HG03064 (cell line): ENCODE data around the gene DDX17.

Source experiments
- ATAC-seq: cut with Tn5 transposase; IDR thresholded peaks from one replicate; pipeline ENCODE4 v1.9.1; 2021; ENCODE audit warnings: low read depth; ENCODE audit not compliant: unreplicated experiment

Gene DDX17

DNA sequence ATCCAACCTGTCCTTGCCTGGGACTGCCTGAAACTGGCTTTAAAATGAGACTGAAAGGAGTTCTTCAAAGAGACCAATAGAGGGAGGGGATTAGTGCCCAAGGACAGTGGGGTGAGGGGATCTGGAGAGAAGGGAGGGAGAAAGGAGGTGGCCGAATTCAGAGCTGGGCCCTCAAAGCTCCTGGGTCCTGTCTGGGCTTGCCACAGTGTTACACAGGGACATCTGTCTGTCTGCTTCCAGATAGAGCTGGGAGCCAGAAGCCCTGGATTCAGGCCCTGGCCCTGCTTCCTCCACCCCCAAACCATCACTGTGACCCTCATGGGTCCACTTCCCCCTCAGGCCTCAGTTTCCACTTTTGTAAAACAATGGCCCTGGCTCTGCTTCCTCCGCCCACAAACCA is 54.7 kb downstream of the DDX17 start:
- ATAC-seq: no peak

- ATAC-seq: no peak
Observed at GRCh38 chr22:38450234-38450797, 55.8 kb downstream of the DDX17 start.

- ATAC-seq: no peak
Observed at GRCh38 chr22:38449776-38450175, 56.3 kb downstream of the DDX17 start.

GRCh38 chr22:38448945-38449745 is 57.0 kb downstream of the DDX17 start:
- no peak for ATAC-seq

GRCh38 chr22:38446018-38446601 is 60.0 kb downstream of the DDX17 start:
- ATAC-seq: no peak

DNA sequence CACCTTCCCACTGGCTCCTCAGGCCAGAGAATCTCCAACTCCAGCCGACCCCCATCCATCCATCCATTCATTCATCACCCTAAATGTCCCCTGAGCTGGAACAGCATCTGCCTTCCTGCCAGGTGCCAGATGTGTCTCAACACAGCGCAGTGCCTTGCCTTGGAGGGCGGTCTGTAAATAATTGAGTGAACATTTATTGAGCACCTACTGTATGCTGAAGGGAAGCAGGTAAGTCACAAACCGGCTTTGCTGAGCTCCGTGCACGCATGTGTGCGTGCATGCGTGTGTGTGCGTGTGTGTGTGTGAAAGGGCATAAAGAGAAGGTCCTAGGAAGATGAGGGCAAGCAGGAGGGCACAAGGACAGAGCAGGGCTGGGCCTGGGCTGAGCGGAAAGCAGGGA is 61.3 kb downstream of the DDX17 start:
- ATAC-seq: no peak

- no peak for ATAC-seq
Observed at GRCh38 chr22:38443628-38444521, 62.2 kb downstream of the DDX17 start.

- no peak for ATAC-seq
Observed at GRCh38 chr22:38442967-38443627, 63.0 kb downstream of the DDX17 start.

- no peak for ATAC-seq
Observed at GRCh38 chr22:38441620-38442287, 64.4 kb downstream of the DDX17 start.

DNA sequence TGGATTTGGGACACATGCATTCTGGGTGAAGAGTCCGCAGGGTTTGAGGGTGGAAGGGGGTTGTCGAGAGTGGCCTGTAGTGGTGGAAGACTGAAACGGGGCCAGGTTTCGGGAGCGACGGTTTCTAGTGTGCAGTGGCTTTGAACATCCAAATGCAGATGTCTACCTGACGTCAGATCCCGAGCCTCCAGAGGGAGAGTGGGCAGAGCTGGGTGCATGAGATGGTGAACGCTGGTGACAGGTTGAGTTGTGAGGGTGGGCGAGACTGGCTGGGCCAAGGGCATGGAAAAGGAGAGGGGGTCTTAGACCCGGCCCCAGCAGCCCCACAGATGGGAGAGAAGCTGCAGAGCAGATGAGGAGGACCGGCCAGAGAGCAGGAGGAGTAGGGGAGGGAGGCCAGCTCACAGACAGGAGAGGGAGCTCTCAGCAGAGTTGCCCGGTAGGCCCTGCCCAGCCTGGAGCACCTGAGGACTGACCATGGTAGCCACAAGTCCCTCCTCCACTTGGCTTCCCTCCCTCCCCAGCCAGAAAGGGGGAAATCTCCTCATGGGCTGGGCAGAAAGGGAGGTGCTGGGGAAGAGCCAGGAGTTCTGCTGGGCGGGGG is 65.3 kb downstream of the DDX17 start:
- ATAC-seq: no peak

DNA sequence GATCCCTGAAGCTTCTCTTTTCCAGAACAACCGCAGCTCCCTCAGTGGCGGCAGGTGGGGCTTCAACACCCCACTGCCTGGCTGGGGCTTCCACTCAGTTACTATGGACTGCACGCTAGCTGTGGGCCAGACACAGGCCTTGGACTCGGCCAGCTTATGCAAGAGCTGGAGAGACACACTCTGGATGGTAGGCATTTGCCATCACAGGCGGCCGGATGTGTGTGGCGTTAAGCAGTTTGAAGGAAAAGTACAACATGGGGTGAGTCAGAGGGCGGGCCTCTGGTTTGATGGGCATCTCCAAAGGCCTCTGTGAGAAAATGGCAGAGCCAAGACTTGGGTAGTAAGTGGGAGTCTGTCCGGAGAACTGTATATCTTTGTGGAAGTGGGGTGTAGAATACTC is 68.7 kb downstream of the DDX17 start:
- ATAC-seq: no peak

DNA sequence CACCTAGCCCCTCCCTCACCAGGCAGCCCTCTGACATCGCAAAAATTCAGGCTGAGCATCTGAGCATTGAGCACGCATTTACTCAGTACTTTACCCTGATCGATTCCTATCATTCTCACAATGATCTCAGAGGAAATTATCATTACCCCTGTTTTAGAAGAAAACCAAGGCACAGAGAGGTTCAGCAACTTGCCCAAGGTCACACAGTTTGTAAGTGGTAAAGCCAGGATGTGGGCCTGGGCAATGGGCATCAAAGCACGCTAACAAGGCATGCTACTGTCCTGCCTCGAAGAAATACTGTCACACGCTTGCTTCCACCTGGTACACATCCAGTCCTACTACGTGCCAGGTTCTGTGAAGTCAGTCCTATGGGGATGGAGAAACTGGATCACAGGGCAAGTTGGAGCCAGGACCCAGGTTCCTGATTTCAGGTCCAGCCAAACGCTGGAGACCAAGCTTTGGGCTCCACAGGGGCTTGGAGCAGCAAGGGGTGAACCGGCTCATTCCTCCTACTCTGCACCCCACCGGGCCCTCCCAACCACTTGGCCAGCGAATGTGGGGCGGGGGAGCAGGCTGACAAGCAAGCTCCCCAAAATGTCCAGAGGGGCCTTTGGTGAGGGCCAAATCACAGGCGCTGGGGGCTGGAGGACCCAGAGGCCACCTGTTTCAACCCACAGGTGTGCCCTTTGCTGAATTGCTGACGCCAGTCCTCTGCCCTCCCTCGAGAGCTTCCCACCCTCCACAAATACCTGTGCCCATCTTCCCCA is 69.3 kb downstream of the DDX17 start:
- ATAC-seq: no peak

GRCh38 chr22:38435965-38436364 is 70.1 kb downstream of the DDX17 start:
- ATAC-seq: no peak

- no peak for ATAC-seq
Observed at GRCh38 chr22:38435010-38435409, 71.1 kb downstream of the DDX17 start.

- no peak for ATAC-seq
Observed at GRCh38 chr22:38433871-38434270, 72.2 kb downstream of the DDX17 start.
